ENCODE results near the gene POLR2M.

Gene POLR2M

DNA sequence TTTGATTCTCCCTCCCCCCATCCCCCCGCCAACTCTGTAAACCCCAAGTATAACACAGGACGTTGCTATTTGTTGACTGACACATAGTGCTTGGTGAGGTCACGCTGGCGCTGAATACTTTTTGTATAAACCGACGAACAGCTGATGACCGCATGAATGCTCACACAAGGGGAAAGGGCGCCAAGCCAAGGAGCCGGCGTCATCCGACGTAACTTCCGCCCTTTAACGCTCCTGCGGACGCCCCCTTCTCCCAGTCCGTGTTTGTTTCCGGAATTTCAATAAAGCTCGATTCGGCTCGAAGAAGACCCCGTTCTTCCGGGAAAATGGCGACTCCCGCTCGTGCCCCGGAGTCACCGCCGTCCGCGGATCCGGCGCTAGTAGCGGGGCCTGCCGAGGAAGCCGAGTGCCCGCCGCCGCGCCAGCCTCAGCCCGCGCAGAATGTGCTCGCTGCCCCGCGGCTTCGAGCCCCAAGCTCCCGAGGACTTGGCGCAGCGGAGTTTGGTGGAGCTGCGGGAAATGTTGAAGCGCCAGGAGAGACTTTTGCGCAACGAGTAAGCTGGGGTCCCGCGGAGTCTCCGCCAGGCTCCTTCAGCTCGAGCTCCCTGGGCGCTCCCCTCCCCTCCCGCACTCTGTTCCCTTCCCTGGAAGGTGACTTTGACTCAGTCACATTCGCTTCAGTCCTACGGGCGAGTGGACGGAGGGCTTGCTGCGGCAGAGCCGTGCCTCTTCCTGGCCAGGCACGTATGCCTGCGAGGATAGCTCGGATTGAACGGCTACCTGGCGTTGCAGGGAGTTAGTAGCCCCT, at the start of gene POLR2M:
POLR2M (plus strand) TSS at position 310 of the 805 bp plus-strand sequence; CDS start at position 439, 129 bp downstream.
- peaks cover 5 to 28% of the 10 kb centered on the region in 2 donors for H3K4me1 ChIP-seq (ENCODE audit: control insufficient read depth in 1 of 2, insufficient read depth in 2 of 2, low read length in 2 of 2)
- H3K27me3 ChIP-seq (ENCODE audit: low read depth, low read length), result no peaks in the 10 kb centered on the region
- peak within 1 kb of the TSS; percentile 84 for H3K27ac ChIP-seq (ENCODE audit: low read length)
- peak within 1 kb of the TSS; percentile 94 to 97 for H3K4me3 ChIP-seq (ENCODE audit: low read depth in 1 of 2, low read length in 2 of 2)
- H3K9me3 ChIP-seq (ENCODE audit: control insufficient read depth in 1 of 2, low read length in 2 of 2), result no peaks in the 10 kb centered on the region
- H3K36me3 ChIP-seq (ENCODE audit: control insufficient read depth in 1 of 2, insufficient read depth in 2 of 2, low read length in 2 of 2), result peaks cover 18 to 22% of the 10 kb centered on the region in 2 donors

GRCh38 chr15:57657619-57658018, 48.9 kb upstream of the POLR2M start:
- Histone ChIP-seq H3K27me3 (ENCODE audit: low read depth, low read length) (no peaks in the 10 kb centered on the region), H3K4me1 (ENCODE audit: control insufficient read depth in 1 of 2, insufficient read depth in 2 of 2, low read length in 2 of 2) (no peaks in the 10 kb centered on the region), H3K9me3 (ENCODE audit: control insufficient read depth in 1 of 2, low read length in 2 of 2) (no peaks in the 10 kb centered on the region), H3K27ac (ENCODE audit: low read length) (no peak overlapping the region), H3K4me3 (ENCODE audit: low read depth in 1 of 2, low read length in 2 of 2) (no peak overlapping the region), H3K36me3 (ENCODE audit: control insufficient read depth in 1 of 2, insufficient read depth in 2 of 2, low read length in 2 of 2) (no peaks in the 10 kb centered on the region)

DNA sequence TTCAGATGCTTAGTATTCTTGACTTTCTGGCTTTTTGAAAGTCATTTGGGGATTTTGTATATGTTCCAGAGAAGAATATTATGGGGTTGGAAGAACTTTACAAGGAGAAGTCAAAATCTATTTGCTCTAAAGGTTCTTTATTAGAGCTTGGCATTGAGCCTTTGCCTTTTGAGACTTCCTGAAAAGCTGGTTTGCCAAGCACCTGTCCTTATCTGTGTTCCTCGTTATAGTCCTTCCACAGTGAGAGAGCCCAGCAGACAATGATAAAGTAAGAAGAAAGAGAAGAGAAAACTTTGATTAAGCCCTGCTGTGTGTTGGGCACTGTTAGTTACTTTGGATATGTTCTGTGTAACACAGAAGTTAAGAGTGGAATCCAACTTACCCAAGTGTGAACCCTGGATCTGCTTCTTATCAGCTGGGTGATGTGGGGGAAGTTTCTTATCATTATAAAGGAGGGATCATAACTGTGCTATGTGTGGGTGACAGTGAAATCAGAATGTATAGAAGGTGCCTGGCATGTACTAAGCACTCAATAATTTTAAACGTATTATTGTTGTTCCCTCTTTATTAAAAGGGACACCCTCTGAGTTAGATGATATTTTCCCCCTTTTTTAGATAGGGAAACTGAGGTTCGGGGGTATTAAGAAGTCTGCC, 44.3 kb upstream of the POLR2M start:
- Histone ChIP-seq H3K4me1 (ENCODE audit: control insufficient read depth in 1 of 2, insufficient read depth in 2 of 2, low read length in 2 of 2) (no peaks in the 10 kb centered on the region), H3K27ac (ENCODE audit: low read length) (no peak overlapping the region), H3K36me3 (ENCODE audit: control insufficient read depth in 1 of 2, insufficient read depth in 2 of 2, low read length in 2 of 2) (no peaks in the 10 kb centered on the region), H3K9me3 (ENCODE audit: control insufficient read depth in 1 of 2, low read length in 2 of 2) (no peaks in the 10 kb centered on the region), H3K4me3 (ENCODE audit: low read depth in 1 of 2, low read length in 2 of 2) (no peak overlapping the region), H3K27me3 (ENCODE audit: low read depth, low read length) (no peaks in the 10 kb centered on the region)

DNA sequence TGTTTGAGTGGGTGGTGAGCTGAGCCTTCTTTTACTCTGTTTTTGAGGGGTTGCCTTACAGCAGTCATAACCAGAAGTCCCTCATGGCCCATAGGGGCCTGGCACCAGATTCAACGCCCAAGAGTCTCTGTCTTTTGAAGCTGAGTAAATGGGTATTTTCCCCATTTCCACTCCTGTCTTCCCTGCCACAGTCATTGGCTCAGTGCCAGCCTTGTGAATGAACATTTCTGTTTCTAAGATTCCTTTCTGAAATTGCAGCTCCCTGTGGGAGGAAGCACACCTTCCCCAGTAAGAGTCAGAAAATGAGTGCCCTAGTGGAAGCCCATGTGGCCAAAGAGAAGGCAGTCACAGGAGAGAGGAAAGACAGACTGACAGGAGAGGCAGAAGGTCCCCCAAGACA, 43.7 kb upstream of the POLR2M start:
- Histone ChIP-seq H3K9me3 (ENCODE audit: control insufficient read depth in 1 of 2, low read length in 2 of 2) (no peaks in the 10 kb centered on the region), H3K27ac (ENCODE audit: low read length) (no peak overlapping the region), H3K4me1 (ENCODE audit: control insufficient read depth in 1 of 2, insufficient read depth in 2 of 2, low read length in 2 of 2) (peaks cover 0 to 5% of the 10 kb centered on the region in 2 donors), H3K4me3 (ENCODE audit: low read depth in 1 of 2, low read length in 2 of 2) (no peak overlapping the region), H3K27me3 (ENCODE audit: low read depth, low read length) (no peaks in the 10 kb centered on the region), H3K36me3 (ENCODE audit: control insufficient read depth in 1 of 2, insufficient read depth in 2 of 2, low read length in 2 of 2) (no peaks in the 10 kb centered on the region)

DNA sequence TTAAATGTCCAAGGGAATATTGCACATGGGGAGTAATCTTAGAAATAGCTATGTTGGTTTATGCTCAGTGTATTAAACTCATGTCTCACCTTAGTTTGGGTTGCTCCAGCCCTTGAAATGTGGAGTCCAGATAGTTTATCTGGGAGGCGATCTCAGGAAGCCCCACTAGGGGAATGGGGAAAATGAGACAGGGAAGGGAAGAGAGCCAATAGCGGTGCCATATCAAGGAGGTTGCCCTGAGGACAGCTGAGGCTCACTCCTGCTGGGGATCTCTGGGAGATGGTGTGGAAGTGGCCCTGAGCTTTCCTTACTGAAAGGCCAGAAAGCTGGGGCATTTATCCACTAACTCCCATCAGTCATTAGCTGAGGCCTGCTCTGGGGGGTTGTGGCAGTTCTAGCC, 43.3 kb upstream of the POLR2M start:
- H3K4me3 ChIP-seq (ENCODE audit: low read depth in 1 of 2, low read length in 2 of 2), result no peak overlapping the region
- no peaks in the 10 kb centered on the region for H3K27me3 ChIP-seq (ENCODE audit: low read depth, low read length)
- peaks cover 0 to 10% of the 10 kb centered on the region in 2 donors for H3K4me1 ChIP-seq (ENCODE audit: control insufficient read depth in 1 of 2, insufficient read depth in 2 of 2, low read length in 2 of 2)
- no peaks in the 10 kb centered on the region for H3K9me3 ChIP-seq (ENCODE audit: control insufficient read depth in 1 of 2, low read length in 2 of 2)
- H3K36me3 ChIP-seq (ENCODE audit: control insufficient read depth in 1 of 2, insufficient read depth in 2 of 2, low read length in 2 of 2), result no peaks in the 10 kb centered on the region
- H3K27ac ChIP-seq (ENCODE audit: low read length), result no peak overlapping the region

DNA sequence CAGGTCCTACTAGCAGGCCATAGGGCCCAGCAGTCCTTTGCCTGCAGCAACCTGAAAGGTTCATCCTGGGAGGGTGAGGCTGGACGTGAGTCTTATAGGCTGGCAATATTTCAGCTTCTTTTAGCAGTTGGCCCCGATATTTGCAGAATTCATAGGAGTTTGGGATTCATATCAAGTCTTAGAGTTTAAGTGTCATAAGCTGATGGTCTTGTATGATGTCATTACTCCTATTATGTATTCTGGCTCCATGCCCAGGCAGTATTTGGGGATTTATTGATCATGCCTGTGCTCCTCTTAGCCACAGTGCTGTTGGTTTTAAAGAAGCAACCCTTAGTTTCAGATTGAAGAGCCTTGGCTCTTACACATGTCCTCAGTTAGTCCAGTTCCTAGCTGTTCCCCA, 41.3 kb upstream of the POLR2M start:
- Histone ChIP-seq H3K4me3 (ENCODE audit: low read depth in 1 of 2, low read length in 2 of 2) (no peak overlapping the region), H3K36me3 (ENCODE audit: control insufficient read depth in 1 of 2, insufficient read depth in 2 of 2, low read length in 2 of 2) (no peaks in the 10 kb centered on the region), H3K4me1 (ENCODE audit: control insufficient read depth in 1 of 2, insufficient read depth in 2 of 2, low read length in 2 of 2) (peaks cover 0 to 11% of the 10 kb centered on the region in 2 donors), H3K27me3 (ENCODE audit: low read depth, low read length) (no peaks in the 10 kb centered on the region), H3K9me3 (ENCODE audit: control insufficient read depth in 1 of 2, low read length in 2 of 2) (no peaks in the 10 kb centered on the region), H3K27ac (ENCODE audit: low read length) (no peak overlapping the region)

DNA sequence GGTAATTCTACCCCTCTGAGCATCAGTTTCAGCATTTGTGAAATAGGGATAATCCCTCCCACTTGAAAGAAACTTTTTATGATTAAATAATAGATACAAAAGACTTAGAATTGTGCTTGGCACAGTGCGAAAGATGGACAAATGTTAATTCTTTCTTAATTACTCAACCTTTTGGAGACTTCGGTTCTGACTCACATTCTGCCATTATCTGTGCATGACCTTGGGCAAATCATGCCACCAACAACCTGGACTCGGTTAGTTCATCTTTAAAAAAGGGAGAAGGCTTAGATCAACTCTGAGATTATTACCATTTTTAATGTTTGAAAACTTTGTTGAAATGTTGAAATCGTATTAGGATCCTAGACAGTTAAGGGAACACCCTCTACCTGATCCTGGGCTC, 40.6 kb upstream of the POLR2M start:
- Histone ChIP-seq H3K36me3 (ENCODE audit: control insufficient read depth in 1 of 2, insufficient read depth in 2 of 2, low read length in 2 of 2) (no peaks in the 10 kb centered on the region), H3K27ac (ENCODE audit: low read length) (no peak overlapping the region), H3K9me3 (ENCODE audit: control insufficient read depth in 1 of 2, low read length in 2 of 2) (no peaks in the 10 kb centered on the region), H3K27me3 (ENCODE audit: low read depth, low read length) (no peaks in the 10 kb centered on the region), H3K4me1 (ENCODE audit: control insufficient read depth in 1 of 2, insufficient read depth in 2 of 2, low read length in 2 of 2) (peaks cover 0 to 11% of the 10 kb centered on the region in 2 donors), H3K4me3 (ENCODE audit: low read depth in 1 of 2, low read length in 2 of 2) (no peak overlapping the region)

DNA sequence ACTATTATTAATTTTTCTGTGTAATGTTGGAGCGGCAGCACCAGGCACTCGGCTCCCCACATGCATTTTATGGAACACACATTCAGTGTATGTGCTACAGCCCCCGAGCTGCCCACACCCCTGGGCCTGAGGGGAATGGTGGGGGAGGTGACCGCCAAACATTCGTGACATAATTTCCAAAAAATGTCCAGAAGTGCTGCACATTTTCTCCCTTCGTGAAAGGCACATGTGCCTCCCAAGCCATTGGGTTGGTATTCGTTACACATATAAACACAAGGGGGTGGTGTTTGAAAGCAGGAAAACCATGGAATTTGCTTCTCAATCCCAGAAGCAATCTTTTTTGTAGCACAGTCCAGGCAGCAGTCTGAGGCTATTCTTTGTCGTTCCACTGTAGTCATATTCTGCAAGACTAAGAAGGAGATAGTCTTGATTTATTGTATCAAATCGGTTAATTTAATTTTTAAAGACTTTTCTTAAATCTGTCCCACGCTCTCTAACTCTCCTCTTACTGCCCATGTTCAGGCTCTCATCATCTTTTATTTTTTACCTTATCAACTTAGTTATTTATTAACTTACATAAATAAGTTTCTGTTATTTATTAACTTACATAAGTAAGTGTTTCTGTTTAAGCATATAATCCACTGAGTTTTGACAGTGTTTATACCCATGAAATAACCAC, 39.2 kb upstream of the POLR2M start:
- no peak overlapping the region for H3K4me3 ChIP-seq (ENCODE audit: low read depth in 1 of 2, low read length in 2 of 2)
- H3K27ac ChIP-seq (ENCODE audit: low read length), result no peak overlapping the region

DNA sequence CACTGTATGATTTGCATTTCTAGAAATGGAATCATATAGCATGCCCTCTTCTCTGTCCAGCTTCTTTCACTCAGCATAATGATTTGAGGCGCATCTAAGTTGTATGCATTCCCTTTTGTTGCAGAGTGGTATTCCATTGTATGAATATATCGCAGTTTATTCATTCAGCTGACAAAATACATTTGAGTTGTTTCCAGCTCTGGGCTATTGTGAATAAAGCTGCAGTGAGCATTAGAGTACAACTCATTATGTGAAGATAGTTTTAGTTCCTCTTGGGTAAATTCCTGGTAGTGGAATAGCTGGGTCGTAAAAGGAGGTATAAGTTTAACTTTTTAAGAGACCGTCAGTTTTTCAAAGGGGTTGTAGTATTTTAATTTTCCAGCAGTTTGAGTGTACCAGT, 38.5 kb upstream of the POLR2M start:
- H3K27ac ChIP-seq (ENCODE audit: low read length), result no peak overlapping the region
- H3K36me3 ChIP-seq (ENCODE audit: control insufficient read depth in 1 of 2, insufficient read depth in 2 of 2, low read length in 2 of 2), result no peaks in the 10 kb centered on the region
- no peaks in the 10 kb centered on the region for H3K27me3 ChIP-seq (ENCODE audit: low read depth, low read length)
- H3K9me3 ChIP-seq (ENCODE audit: control insufficient read depth in 1 of 2, low read length in 2 of 2), result no peaks in the 10 kb centered on the region
- peaks cover 0 to 11% of the 10 kb centered on the region in 2 donors for H3K4me1 ChIP-seq (ENCODE audit: control insufficient read depth in 1 of 2, insufficient read depth in 2 of 2, low read length in 2 of 2)
- no peak overlapping the region for H3K4me3 ChIP-seq (ENCODE audit: low read depth in 1 of 2, low read length in 2 of 2)

More for the DNA sequence above, 39.2 kb upstream of the POLR2M start:
- Histone ChIP-seq H3K36me3 (ENCODE audit: control insufficient read depth in 1 of 2, insufficient read depth in 2 of 2, low read length in 2 of 2) (no peaks in the 10 kb centered on the region), H3K9me3 (ENCODE audit: control insufficient read depth in 1 of 2, low read length in 2 of 2) (no peaks in the 10 kb centered on the region), H3K27me3 (ENCODE audit: low read depth, low read length) (no peaks in the 10 kb centered on the region), H3K4me1 (ENCODE audit: control insufficient read depth in 1 of 2, insufficient read depth in 2 of 2, low read length in 2 of 2) (peaks cover 0 to 11% of the 10 kb centered on the region in 2 donors)

DNA sequence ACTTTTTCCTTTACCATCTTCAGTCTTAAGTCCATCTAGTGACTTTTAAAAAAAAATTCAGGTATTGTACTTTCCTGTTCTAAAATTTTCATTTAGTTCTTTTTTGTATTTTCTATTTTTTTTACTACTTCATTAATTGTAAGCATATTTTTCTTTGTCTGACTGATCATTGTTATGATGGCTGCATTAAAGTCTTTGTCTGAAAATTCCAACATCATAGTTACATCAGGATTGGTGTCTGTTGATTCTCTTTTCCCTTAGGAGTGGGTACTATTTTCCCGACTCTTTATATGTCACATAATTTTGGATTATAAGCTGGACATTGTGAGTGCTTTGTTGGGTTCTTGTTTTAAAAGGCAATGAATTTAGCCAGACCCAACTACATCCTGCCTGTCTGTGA, 34.9 kb upstream of the POLR2M start:
- Histone ChIP-seq H3K9me3 (ENCODE audit: control insufficient read depth in 1 of 2, low read length in 2 of 2) (no peaks in the 10 kb centered on the region), H3K27me3 (ENCODE audit: low read depth, low read length) (no peaks in the 10 kb centered on the region), H3K36me3 (ENCODE audit: control insufficient read depth in 1 of 2, insufficient read depth in 2 of 2, low read length in 2 of 2) (no peaks in the 10 kb centered on the region), H3K4me1 (ENCODE audit: control insufficient read depth in 1 of 2, insufficient read depth in 2 of 2, low read length in 2 of 2) (peaks cover 0 to 11% of the 10 kb centered on the region in 2 donors), H3K4me3 (ENCODE audit: low read depth in 1 of 2, low read length in 2 of 2) (no peak overlapping the region), H3K27ac (ENCODE audit: low read length) (no peak overlapping the region)

- no peak overlapping the region for H3K27ac ChIP-seq (ENCODE audit: low read length)
- no peaks in the 10 kb centered on the region for H3K4me1 ChIP-seq (ENCODE audit: control insufficient read depth in 1 of 2, insufficient read depth in 2 of 2, low read length in 2 of 2)
- H3K9me3 ChIP-seq (ENCODE audit: control insufficient read depth in 1 of 2, low read length in 2 of 2), result no peaks in the 10 kb centered on the region
- H3K36me3 ChIP-seq (ENCODE audit: control insufficient read depth in 1 of 2, insufficient read depth in 2 of 2, low read length in 2 of 2), result no peaks in the 10 kb centered on the region
- H3K4me3 ChIP-seq (ENCODE audit: low read depth in 1 of 2, low read length in 2 of 2), result no peak overlapping the region
- no peaks in the 10 kb centered on the region for H3K27me3 ChIP-seq (ENCODE audit: low read depth, low read length)
Measured at GRCh38 chr15:57675481-57676181, 30.9 kb upstream of the POLR2M start.
